Activated naive CD4-positive, alpha-beta T cell treated with anti-CD3 and anti-CD28 coated beads, Interleukin-2, amount 50 U/mL, for 72 hours (primary cell): ENCODE data around the gene UNC13C. TPM values are rescaled to one million over a fixed set of nuclear protein-coding genes. Genes with fewer than 3 reads are reported as not detected.

ENCODE experiments used
- ATAC-seq, 2 donors: fragments of 150-1000 bp; cut with Tn5 transposase; 2 replicates each; pipeline ENCODE4 v1.10.0; 2021; ENCODE audit warnings: mild to moderate bottlenecking in 2 of 2, moderate library complexity in 2 of 2
- DNase-seq, 2 donors: peaks; one replicate each; pipeline ENCODE4 v3.0.0; 2021 to 2022; ENCODE audit warnings: low spot score in 2 of 2
- H3K27ac Mint-ChIP-seq, 2 donors: one replicate each; pipeline ENCODE4 v1.8.0; 2022; ENCODE audit warnings: mild to moderate bottlenecking in 2 of 2, mixed read lengths in 2 of 2
- H3K36me3 Mint-ChIP-seq, 2 donors: one replicate each; pipeline ENCODE4 v1.8.0; 2022; ENCODE audit warnings: mixed read lengths in 2 of 2
- H3K9me3 Mint-ChIP-seq, 2 donors: one replicate each; pipeline ENCODE4 v1.8.0; 2022; ENCODE audit warnings: mixed read lengths in 2 of 2
- total RNA-seq, 2 donors: library from RNA; stranded (reverse); gene quantifications; one replicate each; pipeline ENCODE4 v1.2.3, GENCODE V29; 2022

Gene UNC13C
- total RNA-seq, 2 donors from 2014 or later, result not detected

DNA sequence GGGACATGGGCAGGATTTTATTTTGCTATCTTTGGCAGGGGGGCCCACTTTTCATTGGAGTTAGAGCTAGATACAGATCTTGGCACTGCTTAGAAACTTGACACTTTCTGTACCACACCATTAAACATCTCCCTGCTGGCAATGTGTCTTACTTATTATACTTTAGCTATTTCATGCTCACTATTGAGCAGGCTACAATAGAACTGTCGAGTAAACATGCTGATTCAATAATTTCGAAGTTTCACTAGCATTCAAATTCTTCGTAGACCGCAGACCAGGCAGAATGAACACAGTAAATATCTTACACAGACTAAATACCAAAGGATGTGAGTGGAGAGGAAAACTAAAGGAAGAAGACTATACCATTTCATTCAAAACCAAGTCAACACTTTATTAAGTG, 180.8 kb downstream of the UNC13C start:
- Mint-ChIP-seq H3K27ac (no peak overlapping the region), H3K9me3 (peaks cover 0 to 4% of the 10 kb centered on the region in 2 donors), H3K36me3 (no peaks in the 10 kb centered on the region)
- DNase-seq (no peak), ATAC-seq (no peak)

DNA sequence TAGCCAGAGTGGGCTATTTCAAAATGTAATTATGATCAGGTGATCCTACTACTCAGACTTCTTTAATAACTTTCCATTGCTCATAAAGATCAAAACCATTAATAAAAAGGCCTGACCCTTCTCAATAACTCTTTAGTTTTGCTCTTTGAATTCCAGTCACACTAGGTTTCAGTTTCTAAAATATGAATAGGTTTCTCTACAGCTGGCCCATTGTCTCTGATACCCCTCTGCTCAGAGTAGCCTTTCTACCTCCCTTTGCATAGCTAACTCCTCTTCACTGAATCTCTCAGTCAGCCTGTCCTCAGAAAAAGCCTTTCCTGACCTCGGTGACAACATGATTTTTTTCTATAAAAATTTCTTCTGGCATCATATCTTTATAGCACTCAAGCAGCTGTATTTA, 209.1 kb downstream of the UNC13C start:
- no peaks in the 10 kb centered on the region for H3K36me3 Mint-ChIP-seq
- DNase-seq (no peak), ATAC-seq (no peak)
- peaks cover 8 to 12% of the 10 kb centered on the region in 2 donors for H3K9me3 Mint-ChIP-seq
- H3K27ac Mint-ChIP-seq, result no peak overlapping the region

DNA sequence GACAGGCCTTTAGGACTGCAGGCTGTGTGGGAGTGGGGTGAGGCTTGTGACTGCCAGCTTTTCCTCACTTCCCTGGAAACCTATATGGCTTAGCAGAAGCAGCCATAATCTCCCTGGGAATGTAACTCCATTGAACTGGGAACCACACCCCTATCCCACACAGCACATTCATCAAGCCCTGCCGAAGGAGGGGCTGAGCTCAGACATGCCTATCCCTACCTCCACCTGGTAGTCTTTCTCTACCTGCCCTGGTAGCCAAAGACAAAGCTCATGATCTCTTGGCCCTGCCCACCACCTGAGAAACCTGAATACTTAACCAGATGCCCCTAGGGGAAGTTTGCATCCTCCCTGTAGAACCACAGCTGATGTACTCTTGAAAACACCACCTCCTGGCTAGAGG, 219.8 kb downstream of the UNC13C start:
- H3K36me3 Mint-ChIP-seq, result peaks cover 0 to 17% of the 10 kb centered on the region in 2 donors
- peaks cover 10 to 16% of the 10 kb centered on the region in 2 donors for H3K9me3 Mint-ChIP-seq
- H3K27ac Mint-ChIP-seq, result no peak overlapping the region
- DNase-seq, result no peak
- ATAC-seq, result no peak

DNA sequence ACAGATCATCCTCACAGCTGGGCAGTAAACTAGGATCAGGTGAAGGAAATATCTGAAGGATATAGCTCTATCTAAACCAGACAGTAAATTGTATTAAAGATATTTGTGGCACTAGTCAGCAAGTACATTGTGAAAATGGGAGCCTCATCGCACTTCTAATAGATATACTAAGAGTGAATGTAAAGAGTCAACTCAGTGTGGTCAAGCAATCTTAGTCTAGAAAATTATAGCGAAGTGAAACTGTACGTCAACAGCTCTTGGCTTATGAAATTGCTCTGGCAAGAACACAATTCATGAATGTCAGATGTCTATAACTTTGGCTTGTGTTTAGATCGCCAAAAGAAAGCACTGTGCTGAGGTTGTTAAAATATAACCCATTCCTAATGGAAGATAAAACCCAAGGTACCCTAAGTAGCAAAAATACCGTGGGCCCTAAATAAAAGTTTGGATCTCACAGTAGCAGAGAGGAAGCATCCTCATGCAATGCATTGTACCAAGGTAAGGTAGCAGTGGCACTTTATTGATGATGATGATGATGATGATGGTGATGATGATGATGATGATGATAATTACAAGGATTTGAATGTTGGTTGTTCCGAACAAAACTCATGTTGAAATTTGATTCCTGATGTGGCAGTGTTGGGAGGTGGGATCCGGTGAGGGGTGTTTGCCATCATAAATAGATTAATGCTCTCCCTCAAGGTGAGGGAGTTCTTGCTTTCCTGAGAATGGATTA, 228.5 kb downstream of the UNC13C start:
- no peaks in the 10 kb centered on the region for H3K36me3 Mint-ChIP-seq
- no peak for DNase-seq
- no peak for ATAC-seq
- peaks cover 0 to 6% of the 10 kb centered on the region in 2 donors for H3K9me3 Mint-ChIP-seq
- no peak overlapping the region for H3K27ac Mint-ChIP-seq

DNA sequence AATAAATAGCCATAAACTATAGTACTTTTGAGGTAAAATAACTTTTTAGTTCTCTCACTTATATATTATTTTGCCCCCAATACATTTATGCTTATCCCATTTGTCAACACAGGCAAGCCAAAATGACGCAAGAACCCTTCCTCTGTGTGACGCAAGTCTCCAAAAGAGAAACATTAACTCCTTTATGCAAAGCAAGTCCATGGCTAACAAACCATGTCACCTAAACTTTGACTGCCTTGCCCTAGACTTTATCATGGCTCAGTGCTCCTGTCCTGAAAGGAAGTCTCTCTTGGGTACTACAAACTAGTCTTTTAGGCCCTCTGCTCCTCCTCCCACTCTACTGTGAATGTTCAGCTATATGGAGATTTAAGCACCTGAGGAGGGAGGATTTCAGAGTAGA, 230.5 kb downstream of the UNC13C start:
- Mint-ChIP-seq H3K36me3 (no peaks in the 10 kb centered on the region), H3K27ac (no peak overlapping the region), H3K9me3 (peaks cover 0 to 6% of the 10 kb centered on the region in 2 donors)
- no peak for ATAC-seq
- DNase-seq, result no peak

DNA sequence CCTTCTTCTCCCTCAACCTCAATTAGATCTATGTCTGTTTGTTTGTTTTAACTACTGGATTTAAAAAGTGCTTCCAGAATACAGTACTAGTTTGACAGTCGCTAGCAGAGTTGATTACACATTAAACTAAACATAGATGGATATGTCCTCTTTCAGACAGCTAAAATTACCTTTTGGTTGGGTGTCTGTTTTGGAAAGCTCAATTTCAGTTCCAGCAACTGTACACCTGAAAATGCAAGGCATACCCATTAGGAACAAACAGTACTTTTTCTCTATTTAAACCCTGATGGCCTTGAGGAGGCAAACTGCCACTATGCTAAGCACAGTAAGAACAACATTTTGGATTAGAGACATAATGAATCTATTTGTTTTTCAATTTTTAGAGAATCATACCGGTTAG, 234.4 kb downstream of the UNC13C start:
- H3K9me3 Mint-ChIP-seq, result peaks cover 0 to 6% of the 10 kb centered on the region in 2 donors
- no peak overlapping the region for H3K27ac Mint-ChIP-seq
- no peak for DNase-seq
- H3K36me3 Mint-ChIP-seq, result no peaks in the 10 kb centered on the region
- ATAC-seq, result no peak

DNA sequence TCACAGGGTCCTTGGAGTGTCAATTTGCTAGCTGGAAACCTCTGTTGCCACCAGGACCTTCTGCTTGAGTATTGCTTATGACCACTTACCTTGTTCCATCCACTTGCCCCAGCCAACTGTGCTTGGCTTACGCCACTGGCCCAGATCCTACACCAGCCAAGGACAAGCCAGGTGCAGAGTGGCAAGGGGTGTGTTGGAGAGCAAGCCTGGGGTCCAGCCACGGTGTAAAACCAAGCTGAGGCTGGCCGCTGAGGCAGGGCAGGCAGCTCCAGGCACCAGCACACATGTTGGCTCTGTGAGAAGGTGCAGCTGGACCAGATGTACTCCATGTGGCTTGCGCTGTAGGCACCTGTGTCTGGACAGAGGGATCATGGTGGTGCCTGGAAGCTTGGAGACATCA, 248.2 kb downstream of the UNC13C start:
- H3K27ac Mint-ChIP-seq, result no peak overlapping the region
- DNase-seq, result no peak
- peaks cover 17 to 27% of the 10 kb centered on the region in 2 donors for H3K9me3 Mint-ChIP-seq
- no peaks in the 10 kb centered on the region for H3K36me3 Mint-ChIP-seq
- no peak for ATAC-seq

DNA sequence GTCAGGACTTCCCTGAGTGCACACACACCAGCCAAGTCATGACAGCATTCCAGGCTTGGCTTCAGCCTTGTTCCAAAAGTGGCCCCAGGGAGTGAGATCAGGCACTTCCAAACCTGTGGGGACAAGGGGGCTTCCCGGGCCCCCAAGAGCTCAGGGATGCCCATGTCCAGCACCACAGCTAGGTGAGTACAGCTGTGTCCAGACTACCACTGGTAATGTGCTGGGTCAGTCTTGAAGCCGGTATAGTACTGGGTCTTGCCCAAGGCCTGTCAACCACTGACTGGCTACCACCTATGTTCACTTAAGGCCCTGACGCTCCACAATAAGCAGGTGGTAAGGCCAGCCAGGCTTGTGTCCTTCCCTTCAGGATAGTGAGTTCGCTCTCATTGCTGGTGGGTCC, 249.3 kb downstream of the UNC13C start:
- ATAC-seq, result no peak
- DNase-seq, result no peak
- H3K9me3 Mint-ChIP-seq, result peaks cover 13 to 22% of the 10 kb centered on the region in 2 donors
- no peaks in the 10 kb centered on the region for H3K36me3 Mint-ChIP-seq
- H3K27ac Mint-ChIP-seq, result no peak overlapping the region

DNA sequence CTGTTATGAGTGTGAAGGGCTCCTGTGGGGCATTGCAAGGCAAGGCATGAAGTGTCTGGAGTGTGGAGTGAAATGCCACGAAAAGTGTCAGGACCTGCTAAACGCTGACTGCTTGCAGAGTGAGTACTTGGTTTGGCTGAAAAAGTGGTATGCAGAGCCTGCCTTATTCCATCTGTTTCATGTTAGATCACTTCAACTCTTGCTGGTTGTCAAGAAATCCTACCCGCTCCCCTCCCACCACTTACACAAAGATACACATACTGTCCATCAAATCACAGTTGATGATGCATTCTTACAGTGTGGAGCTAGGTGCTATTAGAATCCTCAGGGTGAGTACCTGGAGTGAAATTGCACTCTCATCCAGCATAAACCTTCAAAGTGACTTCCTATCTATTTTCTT, 272.1 kb downstream of the UNC13C start:
- Mint-ChIP-seq H3K9me3 (no peaks in the 10 kb centered on the region), H3K36me3 (no peaks in the 10 kb centered on the region), H3K27ac (no peak overlapping the region)
- DNase-seq, result no peak
- ATAC-seq, result no peak

DNA sequence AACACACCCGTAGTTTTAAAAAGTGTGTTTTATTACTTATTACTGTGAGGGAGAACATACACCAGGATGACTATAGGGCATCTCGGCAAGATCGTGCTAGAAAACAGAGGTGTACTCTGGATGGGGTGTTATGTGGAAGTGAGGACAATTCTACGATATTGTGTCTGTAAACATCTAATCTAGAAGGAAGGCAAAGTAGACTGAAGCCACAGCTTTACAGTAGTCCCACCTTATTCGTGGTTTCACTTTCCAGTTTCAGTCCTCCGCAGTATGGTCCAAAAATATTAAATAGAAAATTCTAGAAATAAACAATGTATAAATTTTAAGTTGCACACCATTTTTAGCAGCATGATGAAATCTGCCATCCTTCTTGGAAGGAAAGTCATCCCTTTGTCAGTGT, 277.9 kb downstream of the UNC13C start:
- Mint-ChIP-seq H3K36me3 (no peaks in the 10 kb centered on the region), H3K9me3 (no peaks in the 10 kb centered on the region), H3K27ac (no peak overlapping the region)
- no peak for ATAC-seq
- DNase-seq, result no peak

DNA sequence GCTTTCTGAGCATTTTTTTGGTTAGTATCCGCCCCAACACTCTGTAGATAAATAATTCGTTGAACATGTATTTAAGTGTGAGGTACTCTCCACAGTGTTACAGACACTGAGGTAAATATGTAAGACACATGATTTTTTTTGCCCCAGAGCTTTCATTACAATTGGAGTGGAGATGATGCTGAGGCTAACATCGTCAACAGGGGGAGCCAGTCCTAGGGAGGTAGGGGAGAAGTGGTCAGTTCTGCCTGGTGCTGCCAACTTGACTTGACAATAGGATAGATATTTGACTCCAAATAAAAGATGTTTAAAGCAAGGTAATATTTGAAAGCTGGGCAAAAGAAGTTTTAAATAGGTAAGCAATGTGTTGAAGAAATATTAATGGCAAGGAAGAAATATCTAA, 295.7 kb downstream of the UNC13C start:
- Mint-ChIP-seq H3K9me3 (no peaks in the 10 kb centered on the region), H3K27ac (no peak overlapping the region), H3K36me3 (no peaks in the 10 kb centered on the region)
- DNase-seq, result no peak
- no peak for ATAC-seq

DNA sequence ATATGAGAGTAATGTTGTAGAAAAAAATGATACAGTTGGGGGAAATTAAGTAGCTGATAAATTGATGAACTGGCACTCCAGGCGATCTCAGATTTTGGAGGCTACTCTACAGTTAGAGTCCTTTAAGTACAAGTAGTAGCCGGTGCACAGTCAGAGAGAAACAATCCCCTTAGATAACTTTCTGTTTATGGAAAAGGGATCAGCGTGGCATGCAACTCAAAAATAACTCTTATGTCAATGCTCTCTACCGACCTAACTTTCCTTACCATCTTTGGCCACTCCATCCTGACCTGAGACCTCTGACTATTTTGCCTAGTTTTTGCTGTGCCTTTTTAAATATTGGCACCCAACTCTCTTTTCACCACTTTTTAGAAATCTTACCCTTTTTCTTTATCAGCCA, 299.6 kb downstream of the UNC13C start:
- ATAC-seq, result no peak
- no peaks in the 10 kb centered on the region for H3K36me3 Mint-ChIP-seq
- DNase-seq, result no peak
- H3K9me3 Mint-ChIP-seq, result no peaks in the 10 kb centered on the region
- H3K27ac Mint-ChIP-seq, result no peak overlapping the region

DNA sequence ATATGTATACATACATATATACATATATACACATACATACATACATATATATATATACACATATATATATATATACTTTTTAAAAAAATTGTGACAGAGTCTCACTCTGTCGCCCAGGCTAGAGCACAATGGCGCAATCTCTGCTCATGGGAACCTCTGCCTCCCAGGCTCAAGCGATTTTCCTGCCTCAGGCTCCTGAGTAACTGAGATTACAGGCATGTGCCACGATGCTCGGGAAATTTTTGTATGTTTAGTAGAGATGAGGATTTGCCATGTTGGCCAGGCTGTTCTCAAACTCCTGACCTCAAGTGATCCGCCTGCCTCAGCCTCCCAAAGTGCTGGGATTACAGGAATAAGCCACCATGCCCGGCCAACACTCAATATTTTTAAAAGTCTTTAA, 302.5 kb downstream of the UNC13C start:
- no peak for ATAC-seq
- H3K9me3 Mint-ChIP-seq, result no peaks in the 10 kb centered on the region

DNA sequence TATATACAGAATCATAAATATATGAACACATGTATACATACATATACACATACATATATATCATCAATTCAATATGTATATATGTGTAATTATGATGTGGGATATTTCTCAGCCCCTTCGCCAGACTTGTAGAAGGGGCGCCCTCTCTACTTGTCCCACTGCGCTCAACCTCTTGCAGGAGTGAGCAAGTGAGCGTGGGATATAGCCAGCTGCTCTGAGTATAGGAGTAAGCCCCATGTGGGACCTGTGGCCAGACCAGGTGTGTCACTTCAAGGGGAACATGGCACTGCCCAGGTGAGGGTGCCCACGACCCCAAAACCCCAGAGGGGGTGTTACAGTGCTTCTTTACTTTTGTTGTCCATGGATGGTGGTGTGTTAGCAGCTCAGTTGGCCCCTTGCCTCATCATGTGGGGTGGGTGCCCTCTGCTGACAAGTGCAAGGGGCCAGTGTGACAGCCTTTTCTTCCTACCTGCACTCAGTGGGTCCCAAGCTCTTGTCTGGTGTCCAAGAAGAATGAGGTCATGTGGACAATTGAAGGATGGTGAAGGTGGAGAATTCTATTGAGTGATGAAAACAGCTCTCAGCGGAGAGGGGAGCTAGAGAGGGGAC, 304.1 kb downstream of the UNC13C start:
- Mint-ChIP-seq H3K36me3 (no peaks in the 10 kb centered on the region), H3K9me3 (no peaks in the 10 kb centered on the region), H3K27ac (no peak overlapping the region)
- no peak for DNase-seq
- no peak for ATAC-seq

More for the DNA sequence above, 302.5 kb downstream of the UNC13C start:
- Mint-ChIP-seq H3K36me3 (no peaks in the 10 kb centered on the region), H3K27ac (no peak overlapping the region)
- no peak for DNase-seq

DNA sequence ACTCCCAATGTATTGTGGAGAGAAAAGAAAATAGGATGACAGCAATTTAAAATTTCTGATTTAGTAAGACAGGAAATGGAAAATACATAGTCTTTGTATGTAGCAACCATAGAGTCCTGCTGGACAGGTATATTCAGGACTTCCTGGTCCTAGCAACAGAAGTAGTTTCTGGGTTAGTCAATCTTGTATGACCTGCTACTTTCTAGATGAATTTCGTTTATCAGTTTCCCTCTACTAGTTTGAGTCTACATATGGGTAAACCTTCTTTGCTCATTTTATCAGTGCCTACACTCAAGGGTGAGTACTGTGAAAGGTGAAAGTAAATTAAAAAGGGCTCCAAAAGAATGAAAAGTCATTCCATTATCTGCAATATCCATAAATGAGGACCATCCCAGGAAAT, 309.8 kb downstream of the UNC13C start:
- ATAC-seq (peak in 1 of 2 donors; percentile 47), DNase-seq (no peak)
- no peak overlapping the region for H3K27ac Mint-ChIP-seq
- H3K36me3 Mint-ChIP-seq, result no peaks in the 10 kb centered on the region
- no peaks in the 10 kb centered on the region for H3K9me3 Mint-ChIP-seq

DNA sequence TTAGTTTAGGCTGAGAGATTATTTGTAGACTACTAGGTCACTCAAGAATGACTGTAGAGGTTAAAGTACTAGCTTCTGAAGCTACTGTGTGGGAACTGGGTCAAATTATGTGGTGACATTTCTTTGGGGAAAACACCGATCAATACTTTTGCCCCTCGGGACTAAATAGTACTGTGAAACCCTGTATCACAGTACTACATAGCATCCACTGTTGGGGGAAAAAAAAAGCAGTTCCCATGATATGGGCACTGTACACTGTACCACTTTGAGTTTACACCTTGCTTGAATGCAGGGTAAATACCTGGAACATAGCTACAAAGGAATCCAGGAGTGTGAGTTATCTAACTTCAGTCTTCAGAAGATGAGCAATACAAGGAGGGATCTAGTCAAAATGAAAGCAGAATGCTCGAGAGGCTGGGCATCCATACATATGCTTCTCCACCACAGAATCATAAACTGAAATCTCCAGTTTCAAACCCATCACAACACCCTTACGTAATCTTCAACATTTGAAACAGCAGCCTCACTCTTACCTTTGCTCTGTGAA, 311.4 kb downstream of the UNC13C start:
- ATAC-seq (peak in 1 of 2 donors; percentile 93), DNase-seq (no peak)
- Mint-ChIP-seq H3K27ac (no peak overlapping the region), H3K36me3 (no peaks in the 10 kb centered on the region), H3K9me3 (no peaks in the 10 kb centered on the region)

DNA sequence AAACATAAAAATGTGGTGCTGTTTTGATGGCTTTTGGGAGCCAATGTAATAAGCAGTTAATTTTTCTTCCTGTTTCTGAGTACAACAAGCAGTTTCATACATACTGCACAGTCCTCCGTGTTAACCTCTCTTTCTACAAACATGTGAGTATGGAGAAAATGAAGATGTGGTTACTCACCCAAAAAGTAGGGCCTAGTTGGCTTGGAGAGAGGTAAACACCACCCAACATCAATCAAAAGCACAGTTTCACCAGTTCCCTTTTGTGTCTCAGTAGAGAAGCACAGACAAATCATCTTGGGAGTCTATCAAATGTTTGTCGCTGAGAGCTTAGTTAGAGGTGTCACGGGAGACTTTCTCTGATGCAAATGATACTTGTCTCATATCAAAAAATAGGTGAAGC, 320.2 kb downstream of the UNC13C start:
- Mint-ChIP-seq H3K9me3 (peaks cover 0 to 3% of the 10 kb centered on the region in 2 donors), H3K27ac (no peak overlapping the region), H3K36me3 (no peaks in the 10 kb centered on the region)
- DNase-seq, result no peak
- ATAC-seq, result no peak

DNA sequence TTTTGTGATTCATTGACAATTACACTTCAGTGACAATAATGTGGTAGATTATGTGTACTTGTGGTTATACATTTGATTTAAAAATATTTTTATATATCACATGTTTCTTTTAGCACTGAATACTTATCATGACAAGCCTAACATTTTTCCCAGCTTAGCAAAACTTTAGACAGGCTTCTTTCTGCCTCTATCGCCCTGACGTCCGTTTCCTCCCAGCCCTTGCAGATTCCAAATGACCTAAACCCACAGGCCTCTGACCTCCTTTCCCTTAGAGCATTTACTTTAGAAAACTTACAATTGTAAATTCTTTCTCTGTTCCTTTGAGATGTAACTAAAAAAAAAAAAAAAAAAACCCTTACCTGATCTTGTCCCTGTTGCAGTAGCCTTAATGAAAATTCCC, 326.1 kb downstream of the UNC13C start:
- ATAC-seq (no peak), DNase-seq (no peak)
- Mint-ChIP-seq H3K9me3 (peaks cover 0 to 3% of the 10 kb centered on the region in 2 donors), H3K27ac (no peak overlapping the region), H3K36me3 (no peaks in the 10 kb centered on the region)
